Breast epithelium (tissue), 3 donors: ENCODE results near the gene SAMD8.

Experiments
- CTCF ChIP-seq, 3 donors: fragments of 450-650 bp; IDR thresholded peaks; one replicate each; pipeline ENCODE4 v1.5.1; 2016 to 2017; ENCODE audit warnings: antibody characterized with exemption in 3 of 3, mild to moderate bottlenecking in 3 of 3, moderate library complexity in 3 of 3
- POLR2AphosphoS5 ChIP-seq, 3 donors: sonication (generic); formaldehyde crosslinking; IDR thresholded peaks; one replicate each; pipeline ENCODE4 v1.6.1; 2017; ENCODE audit warnings: antibody characterized with exemption in 3 of 3

- TF ChIP-seq CTCF (IDR thresholded peaks at IDR 0.05) = no peak
- no peak for TF ChIP-seq POLR2AphosphoS5 (IDR thresholded peaks at IDR 0.05)
Measured at GRCh38 chr10:75197066-75197465, 85.6 kb downstream of the SAMD8 start.
